NCI-H345 treated with DMSO at 0.1 percent for 48 hours (cell line): ENCODE results near the gene KRTAP4-12.
"Not testable (repeated sequence)": the region's sequence is repeated elsewhere in the genome, so short reads cannot be mapped to it uniquely, and the experiment has no call there.

Experiments used
- DNase-seq: peaks from one replicate; lab custom pipeline; 2025; ENCODE audit not compliant: unreplicated experiment; lab: John Stamatoyannopoulos, UW

Gene KRTAP4-12

GRCh38 chr17:41098042-41098441 lies 25.9 kb downstream of the KRTAP4-12 start, which contains the start of gene KRTAP4-8:
TSS of gene KRTAP4-8 (minus strand) at chr17:41098142. CDS start at chr17:41098084, 58 bp downstream.
- no peak for DNase-seq

- no peak for DNase-seq
Measured at GRCh38 chr17:41096055-41096454, 27.9 kb downstream of the KRTAP4-12 start.

- DNase-seq = not testable (repeated sequence)
Measured at GRCh38 chr17:41088760-41089352, 35.1 kb downstream of the KRTAP4-12 start.

- not testable (repeated sequence) for DNase-seq
Measured at GRCh38 chr17:41084100-41084856, 39.7 kb downstream of the KRTAP4-12 start, which contains the start of gene KRTAP4-7. TSS of gene KRTAP4-7 (plus strand) at chr17:41084150. CDS start at chr17:41084207, 57 bp downstream.

- not testable (repeated sequence) for DNase-seq
Measured at GRCh38 chr17:41083427-41083826, 40.6 kb downstream of the KRTAP4-12 start.

GRCh38 chr17:41082626-41083025 lies 41.4 kb downstream of the KRTAP4-12 start:
- no peak for DNase-seq

- DNase-seq = no peak
Measured at GRCh38 chr17:41076788-41077187, 47.2 kb downstream of the KRTAP4-12 start.

- DNase-seq = no peak
Measured at GRCh38 chr17:41073676-41074075, 50.3 kb downstream of the KRTAP4-12 start.
